GM21360 (cell line): ENCODE data around the gene PER1.

Experiments
- ATAC-seq: cut with Tn5 transposase; IDR thresholded peaks from one replicate; pipeline ENCODE4 v1.9.1; 2021; ENCODE audit warnings: mild to moderate bottlenecking, moderate library complexity; ENCODE audit not compliant: unreplicated experiment

PER1 gene

DNA sequence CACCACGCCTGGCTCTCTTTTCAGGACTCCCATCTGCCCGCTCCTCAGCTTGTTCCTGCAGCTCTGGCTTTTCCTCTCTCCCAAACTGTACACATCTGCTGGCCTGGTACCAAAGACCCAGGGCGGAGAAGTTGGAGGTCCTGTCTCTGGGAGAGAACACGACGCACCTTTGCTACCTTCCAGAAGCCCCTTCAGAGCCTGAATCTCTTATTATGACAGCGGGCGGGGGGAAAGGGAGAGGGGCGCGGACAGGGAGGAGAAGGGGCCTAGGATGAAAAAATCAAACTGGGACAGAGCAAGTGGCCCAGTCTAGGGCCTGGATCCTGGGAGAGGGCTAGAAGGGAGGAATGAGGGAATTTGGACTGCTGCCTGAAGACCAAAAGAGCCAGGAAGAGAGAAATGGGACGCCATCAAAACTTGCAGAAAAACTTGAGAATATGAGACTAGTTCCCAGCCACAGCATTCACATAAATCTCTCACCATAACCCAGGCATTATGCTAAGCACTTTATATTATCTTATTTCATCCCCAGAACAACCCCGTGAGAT is 2.5 kb upstream of the PER1 start:
- no peak for ATAC-seq

DNA sequence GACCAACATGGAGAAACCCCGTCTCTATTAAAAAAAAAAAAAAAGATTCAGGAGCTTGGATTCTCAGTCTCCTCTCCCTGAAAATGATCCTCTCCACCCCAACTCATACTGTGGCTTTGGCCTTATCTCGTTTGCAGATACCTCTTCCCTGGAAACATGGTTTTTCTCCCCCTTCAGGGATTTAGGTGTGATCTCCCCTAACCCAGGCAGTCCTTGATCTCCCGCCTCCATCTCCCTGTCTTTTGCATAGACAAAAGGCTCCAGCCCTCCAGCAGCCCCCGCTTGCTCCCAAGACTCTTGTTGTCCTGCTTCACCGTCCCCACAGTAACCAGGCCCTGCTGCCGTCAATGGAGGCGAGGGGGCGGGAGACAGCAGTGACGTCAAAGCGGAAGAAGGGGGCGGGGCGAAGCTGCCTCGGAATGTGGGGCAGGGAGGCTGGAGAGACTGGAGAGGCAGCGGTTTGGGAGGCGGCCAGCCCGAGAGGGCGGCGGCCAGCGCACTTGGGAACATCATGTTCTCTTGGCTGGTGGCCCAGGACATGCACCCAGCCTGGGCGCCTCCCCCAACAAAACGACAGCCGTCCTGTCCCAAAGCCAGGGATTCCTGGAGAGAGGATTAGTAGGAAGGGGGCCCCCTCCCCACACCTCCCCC is 1.9 kb upstream of the PER1 start:
- ATAC-seq, result no peak

DNA sequence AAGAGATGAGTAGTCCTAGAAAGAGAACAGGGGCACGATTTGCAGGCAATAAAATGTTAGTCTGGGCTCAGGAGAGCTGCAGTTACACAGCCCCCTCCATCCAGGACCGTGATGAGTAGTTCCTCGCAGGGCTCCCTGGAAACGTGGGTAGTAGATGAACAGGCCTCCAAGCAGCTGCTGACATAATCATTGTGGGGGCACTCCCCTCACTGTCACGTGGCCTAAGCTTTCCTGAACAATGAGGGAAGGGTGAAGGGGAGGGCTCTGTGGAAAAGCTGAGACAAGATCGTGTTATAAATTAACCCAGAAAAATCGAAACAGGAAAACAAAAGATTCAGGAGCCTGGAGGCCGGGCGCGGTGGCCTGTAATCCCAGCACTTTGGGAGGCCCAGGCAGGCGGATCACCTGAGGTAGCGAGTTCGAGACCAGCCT is 1.3 kb upstream of the PER1 start:
- no peak for ATAC-seq

DNA sequence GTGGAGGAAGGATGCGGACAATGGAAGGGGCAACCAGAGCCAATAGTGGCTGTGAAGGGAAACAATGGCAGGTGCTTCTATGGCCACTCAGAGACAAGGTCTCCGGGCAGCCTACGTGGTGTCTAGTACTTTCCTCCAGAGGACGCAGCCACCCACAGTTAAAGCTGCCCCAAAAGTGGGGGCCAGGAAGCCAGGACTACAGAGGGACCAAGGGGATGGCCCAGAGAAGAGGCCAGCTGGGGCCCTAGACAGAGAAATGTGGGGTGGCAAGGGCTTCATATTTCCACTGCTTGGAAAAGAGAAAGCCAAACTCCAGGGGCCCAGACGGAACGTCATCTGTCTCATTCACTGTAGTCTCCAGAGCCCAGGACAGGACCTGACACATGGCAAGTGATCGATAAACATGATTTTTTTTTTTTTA is 837 bp upstream of the PER1 start:
- no peak for ATAC-seq

DNA sequence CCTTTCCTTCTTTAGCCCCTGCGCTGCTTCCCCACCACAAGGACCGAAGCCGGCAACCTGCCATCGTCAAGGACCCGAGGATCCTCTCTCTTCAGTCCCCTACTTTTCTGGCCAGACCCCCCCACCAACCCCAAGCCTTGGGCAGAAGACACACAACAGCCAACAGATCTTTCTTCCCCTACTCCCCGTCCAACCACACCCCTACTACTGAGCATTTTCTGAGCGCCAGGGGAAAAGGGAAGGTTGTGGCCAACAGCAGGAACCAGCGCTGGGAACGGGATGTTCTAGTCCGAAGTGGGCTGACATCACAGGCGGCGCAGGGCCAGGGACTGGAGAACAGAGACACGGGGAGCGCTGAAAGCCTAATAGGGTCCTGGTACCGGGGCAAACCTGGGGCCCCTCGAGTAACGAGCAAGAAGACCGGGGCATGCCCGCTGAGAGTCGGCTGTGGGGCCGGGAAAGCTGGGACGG is 528 bp downstream of the PER1 start:
- no peak for ATAC-seq

DNA sequence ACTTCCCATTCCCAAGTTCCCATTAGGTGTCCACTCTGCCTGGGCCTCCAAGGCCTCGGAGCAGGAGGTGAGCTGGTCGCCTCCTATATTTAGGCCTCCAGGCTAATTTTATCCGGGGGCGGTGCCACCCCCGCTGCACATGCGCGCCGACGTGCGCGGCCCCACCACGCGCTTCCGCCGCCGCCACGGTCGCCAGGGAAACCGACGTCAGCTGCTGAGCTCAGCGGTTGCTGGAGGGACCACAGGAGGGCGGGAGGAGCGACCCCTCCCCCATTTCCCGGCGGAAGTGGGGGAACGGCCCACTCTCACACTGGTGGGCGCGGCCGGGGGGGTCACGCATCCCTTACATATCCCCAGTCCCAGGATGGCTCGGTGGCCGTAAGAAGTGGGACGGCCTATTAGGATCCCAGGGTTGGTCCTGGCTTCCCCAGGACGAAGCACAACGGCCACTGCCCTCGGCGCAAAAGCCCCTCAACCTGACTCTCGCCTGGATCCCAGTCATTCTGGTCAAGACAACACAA is 1.0 kb downstream of the PER1 start:
- ATAC-seq, result peak; percentile 32

DNA sequence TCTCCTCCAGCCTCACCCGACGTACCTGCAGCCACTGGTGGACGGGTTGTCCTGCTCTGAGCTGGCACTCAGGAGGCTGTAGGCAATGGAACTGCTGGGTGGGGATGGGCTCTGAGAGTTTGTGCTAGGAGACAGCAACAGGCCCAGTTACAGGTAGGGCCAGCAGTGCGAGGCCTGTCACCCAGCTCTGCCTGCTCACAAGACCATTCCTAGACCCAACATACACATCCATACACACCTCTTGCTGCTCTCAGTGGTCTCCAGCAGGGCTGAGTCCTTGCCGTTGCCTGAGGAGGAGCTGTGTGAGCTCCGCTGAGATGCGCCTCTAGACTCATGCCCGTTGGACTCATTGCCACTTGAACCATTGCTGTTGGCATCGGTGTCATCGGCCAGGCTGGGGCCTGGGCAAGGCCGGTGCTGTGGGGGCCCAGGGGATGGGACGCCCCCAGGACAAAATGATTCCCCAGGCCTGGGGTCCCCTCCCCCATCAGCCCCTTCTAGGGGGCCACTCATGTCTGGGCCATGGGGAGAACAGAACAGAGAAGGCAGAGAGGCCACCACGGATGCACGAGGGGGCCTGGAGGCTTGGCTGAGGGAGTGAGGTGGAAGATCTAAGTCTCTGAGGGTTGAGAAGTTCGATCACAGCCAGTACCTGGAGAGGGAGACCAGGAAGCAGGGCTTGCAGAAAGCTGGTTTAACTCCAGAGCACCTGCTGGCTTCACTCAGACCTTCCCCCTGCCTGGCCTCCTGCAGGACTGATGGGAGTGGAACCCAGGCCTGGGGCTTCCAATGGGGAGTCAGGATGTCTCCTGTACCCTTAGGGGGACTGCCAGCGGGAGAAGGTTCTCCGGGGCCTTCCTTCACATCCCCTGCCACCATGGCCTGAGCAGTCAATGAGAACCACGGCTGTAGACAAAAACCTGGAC is 1.7 kb downstream of the PER1 start:
- no peak for ATAC-seq

DNA sequence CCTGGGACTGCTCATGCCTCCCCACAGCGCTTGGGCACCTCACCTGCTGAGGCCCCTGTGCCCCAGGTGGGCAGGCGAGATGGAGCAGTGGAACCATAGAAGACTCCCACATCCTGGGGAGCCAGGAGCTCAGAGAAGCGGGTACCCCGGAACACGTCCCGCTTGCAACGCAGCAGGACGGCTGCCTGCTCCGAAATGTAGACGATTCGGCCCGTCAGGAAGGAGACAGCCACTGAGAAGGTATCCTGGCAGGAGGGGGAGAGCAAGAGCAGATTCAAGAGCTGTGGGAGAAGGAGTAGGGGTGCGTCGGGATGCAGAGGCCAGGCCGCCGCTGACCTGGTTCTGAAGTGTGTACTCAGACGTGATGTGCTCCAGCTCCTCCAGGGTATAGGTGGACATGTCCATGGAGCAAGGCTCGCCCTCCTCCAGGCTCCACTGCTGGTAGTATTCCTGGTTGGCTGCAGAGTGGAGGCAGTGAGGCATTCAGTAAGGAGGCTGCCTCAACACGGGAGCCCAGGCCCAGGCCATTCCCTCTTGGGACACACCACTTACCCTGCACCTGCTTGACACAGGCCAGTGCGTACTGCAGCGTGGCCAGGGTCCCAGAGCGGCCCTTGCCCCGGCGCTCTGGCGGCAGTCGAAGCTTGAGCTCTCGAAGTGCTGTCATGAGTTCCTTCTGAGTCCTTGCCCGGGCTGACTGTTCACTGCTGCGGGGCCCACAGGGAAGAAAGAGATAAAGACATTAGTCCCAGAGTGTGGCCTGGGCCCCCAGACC is 2.6 kb downstream of the PER1 start:
- ATAC-seq, result no peak

DNA sequence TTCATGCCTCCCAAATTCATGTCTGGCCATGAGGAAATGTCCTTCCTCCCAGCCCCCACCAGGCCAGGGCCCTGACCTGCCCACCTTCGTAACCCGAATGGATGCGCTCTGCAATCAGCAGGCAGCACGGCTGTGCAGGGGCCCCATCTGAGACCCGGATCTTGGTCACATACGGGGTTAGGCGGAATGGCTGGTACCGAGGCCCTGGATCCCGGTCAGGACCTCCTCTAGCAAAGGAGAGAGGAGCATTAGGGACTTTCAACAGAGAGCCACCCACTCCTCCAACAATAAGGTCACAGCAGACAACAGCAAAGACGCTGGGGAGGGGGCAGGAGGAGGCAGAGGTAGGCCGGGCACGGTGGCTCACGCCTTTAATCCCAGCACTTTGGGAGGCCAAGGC is 3.6 kb downstream of the PER1 start:
- ATAC-seq, result no peak

DNA sequence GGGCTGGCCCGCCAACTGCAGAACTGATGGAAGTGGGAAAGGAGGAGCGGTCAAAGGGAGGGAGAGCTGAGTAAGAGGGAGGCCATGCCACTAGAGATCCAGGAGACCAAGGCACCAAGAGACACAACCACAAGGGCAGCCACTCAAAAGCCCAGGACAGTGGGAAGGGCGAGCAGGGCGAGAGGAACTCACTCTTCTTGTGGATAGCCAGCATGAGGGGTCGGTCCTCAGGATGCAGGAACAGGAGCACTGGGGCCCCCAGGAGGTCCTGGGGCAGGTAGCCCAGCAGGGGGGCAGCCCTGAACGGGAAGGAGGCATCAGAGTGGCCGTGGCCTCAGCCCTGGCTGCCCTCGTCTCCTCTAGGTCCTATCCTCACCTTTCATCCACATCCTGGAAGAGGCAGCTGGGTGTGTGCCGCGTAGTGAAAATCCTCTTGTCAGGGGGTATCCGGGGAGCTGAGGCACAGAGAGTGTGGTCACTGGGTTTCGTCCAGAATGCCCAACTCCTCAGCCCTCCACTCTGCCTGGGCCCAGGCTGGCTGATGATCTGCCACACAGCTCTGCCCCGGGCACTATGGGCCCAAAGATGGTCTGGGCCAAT is 4.3 kb downstream of the PER1 start:
- no peak for ATAC-seq

DNA sequence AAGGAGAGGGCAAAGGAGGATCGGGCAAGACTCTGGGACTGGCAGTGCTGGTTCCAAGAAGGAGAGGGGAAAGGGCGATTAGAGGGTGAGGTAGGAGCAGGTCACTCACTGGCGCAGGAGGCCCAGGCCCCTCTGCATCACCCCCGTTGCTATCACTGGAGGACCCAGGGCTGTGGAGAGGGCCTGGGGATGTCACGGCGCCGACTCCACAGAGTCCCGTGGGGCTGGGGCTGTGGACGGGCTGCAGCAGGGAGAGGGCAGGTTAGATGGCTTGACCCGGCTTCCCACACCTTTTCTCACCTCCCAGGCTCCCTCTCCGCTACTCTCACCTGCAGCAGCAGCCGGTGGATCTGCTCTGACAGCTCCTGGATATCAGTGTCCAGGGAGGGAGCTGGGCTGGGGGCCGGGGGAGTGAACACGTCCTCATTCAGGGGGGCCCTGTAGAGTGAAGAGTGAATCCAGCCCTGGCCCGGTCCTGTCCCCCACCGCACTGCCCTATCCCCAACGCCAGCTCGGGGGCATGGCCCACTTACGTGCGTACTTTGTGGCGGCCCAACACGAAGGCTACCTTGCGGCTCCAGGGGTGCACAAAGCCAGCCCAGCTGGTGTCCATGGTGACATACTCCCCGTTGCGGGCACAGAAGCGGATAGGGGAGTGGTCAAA is 4.9 kb downstream of the PER1 start:
- ATAC-seq, result no peak

DNA sequence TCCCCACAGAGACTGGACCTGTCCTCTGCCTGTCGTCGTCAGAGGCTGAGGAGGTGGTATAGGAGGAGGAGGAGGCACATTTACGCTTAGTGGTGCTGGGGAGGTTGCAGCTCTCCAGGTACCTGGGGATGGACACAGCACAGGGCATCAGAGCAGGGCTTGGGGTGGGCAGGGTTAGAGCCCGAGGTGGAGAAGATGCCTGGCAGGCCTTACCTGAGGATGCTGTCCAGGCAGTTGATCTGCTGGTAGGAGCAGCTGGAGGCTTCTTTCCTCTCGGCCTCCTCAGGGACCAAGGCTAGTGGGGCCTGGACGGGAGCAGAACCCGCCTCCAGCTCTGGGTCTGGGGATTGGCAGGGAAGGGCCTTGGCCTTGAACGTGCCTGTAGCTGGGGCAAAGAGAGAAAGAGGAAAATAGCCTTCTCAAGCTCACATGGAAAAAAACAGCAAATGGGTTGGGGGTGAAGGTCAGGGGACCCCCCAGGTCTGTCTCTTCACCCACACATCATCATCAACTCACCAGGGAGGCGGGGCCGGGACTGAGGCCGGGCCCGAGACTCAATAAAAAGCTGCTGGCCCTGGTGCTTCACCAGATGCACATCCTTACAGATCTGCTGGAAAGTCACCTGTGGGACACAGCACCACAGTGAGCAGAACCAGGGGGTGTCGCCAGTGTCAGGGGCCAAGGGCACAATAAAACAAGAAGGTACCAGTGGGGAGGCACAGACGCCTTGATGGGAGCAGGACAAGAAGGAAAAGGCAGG is 5.6 kb downstream of the PER1 start:
- no peak for ATAC-seq

DNA sequence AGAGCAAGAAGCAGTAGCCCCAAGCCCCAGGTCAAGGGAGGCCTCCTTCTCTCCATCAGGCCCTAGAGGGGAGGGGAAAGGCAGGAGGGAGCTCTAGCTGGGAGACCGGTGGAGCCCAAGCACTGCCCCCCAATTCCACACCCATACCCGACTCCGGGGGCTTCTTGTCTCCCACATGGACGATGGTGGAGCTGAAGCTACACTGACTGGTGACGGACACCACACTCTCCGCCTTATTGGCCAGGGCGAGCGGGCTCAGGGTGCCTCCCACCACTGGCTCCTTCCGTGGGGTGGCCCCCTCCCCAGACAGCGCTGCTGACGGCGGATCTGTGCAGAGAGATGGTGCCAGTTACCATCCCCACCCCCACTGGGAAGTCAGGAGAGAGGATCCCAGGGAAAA is 6.4 kb downstream of the PER1 start:
- ATAC-seq, result no peak

DNA sequence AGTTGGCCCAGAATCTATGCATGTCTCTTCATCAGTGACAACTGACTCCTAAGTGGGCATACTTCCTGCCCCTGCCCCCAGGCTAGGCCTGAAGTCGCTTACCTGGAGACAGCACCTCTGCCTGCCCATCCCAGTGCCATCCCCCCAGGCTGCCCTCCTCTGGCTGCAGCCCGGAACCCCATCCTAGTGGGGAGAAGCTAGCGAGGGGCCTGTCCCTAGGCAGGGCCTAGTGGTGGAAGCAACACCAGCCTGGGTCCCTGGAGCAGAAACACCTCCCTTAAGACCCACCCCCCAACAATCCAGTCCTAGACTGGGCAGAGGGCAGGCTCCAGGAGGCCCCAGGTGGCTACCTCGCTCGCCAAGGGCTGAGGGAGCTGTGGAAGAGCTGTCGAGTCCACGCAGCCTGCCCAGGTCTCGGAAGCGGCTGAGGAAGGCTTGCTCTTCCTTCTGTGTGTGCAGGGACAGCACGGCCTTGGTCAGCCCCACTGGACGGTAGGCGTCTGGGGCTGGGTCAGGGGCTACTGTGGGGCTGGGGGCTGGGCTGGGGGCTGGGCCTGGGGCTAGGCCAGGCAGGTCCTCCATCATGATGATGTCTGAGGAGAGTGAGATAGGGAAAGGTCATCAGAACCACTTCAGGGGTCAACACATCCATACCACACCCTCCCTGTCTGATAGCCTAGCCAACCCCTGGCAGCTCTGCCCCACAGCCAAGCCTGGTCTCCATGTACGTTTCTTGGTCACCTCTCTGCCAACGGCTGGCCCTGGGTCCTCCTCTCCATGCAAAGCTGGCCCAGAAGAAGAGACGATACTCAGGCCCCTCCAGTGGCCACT is 7.6 kb downstream of the PER1 start:
- no peak for ATAC-seq

DNA sequence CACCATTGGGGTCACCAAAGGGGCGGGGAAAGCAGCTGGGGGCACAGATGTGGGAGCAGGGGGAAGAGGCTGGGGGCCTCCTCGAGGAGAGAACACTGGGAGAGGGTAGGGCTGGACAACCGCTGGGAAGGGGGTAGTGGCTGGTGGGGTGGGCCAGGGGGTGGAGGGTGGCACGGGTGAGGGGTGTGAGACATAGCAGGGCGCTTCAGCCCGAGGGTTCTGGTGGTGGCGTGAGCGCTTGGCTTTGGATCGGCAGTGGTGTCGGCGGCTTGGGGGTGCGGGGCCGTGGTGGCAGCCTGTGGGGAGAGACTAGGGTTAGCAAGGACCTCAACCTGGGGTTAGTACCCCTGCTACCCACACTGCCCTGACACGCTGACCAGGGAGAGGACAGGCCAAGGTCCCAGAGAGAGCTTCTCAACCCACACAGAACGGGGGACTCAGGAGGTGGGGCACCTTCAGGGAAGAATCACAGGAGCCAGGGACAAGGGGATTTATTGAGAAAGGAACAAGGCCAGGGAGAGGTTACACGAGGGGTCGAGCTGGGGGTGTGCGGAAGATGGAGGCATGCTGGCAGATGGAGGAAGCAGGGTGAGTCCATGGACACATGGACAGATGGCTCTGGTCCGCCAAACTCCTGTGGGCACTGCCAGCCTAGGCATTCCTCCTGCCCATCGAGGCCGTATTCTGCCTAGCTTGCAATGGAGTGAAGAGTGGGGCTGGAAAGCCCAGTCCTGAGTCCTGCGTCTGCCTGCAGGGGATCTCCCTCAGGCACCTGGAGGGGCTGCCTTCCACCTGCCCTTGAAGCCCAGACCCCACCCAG is 8.4 kb downstream of the PER1 start:
- ATAC-seq, result no peak

DNA sequence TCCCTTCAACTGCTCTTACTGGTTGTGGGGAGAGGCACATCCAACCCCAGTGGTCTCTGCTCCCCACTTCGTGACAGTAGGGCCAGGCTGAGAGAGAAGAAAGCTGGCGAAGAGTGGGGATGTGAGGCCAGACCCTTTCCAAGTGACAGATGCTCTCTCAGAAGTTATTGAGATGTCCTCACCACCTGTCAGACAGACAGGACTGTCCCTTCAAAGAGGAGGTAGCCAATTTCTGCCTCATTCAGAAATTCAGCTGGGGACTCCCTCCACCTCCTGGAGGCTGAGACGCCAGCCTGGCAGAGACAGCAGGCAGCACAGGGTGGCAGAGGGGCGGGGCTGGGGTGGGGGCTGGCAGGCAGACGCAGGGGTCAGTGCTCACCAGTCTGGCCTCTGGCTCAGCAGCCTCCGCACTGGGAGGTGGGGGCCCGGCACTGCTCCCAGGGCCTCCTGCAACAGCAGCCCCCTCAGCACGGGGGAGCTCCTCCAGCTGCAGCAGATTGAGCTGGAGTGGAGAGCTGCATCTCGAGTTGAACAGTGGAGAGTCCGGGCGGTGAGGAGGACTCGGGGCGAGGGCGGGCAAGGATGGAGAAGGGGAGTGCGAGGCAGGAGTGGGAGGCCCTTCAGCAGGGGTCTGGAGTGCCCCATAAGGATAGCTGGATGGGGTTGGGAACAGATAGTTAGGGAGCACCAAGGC is 9.2 kb downstream of the PER1 start:
- ATAC-seq, result no peak
